ENCODE data around the gene PMIS2. TPM values are rescaled to one million over a fixed set of nuclear protein-coding genes. Genes with fewer than 3 reads are reported as not detected.

The PMIS2 gene
- polyA plus RNA-seq (ENCODE audit: insufficient read length in 4 of 4), result not detected

DNA sequence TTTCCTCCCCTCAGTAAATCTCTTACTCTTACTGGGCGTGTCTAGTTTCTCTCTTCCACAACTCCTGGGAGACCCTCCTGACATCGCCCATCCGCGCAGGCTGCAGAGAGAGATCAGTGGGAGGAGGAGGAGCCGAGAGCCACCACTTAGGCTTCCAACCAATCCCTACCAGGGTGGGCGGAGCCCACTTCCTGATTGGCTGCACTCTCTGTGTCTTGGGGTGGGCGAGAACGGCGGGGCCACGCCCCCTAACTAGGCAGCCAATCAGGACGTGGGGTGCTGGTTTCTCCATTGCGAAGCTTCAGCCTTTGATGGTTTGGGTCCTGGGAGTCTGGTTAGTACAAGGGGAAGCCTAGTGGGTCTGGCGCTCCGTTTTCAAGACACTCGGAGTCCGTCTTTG, at the start of gene PMIS2:
Gene PMIS2, plus strand, starts transcription at position 326 of the 400 bp plus-strand sequence. CDS start 87 bp downstream, outside the sequence.
- no peak for DNase-seq (ENCODE audit: low read depth in 4 of 4, low spot score in 3 of 4)

DNA sequence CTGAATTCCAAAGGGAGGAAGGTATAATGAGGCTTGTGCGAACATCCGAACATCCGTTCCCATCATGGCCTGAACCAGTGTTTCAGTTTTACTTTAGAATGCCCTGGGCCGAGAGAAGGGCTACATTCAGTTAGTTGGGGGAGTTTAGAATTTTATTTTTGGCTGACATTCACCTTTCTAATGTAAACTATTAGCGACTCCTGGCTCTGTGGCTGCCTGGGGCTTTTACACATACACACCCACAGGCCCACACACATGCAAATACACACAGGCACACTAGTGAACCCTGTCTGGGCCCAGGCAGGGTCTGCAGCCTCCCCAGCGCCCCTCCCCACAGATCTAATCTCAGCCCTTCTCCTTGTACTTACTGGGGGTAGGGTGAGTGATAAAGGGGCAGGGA, 46.7 kb upstream of the PMIS2 start:
- DNase-seq (ENCODE audit: low read depth in 4 of 4, low spot score in 3 of 4), result no peak

DNA sequence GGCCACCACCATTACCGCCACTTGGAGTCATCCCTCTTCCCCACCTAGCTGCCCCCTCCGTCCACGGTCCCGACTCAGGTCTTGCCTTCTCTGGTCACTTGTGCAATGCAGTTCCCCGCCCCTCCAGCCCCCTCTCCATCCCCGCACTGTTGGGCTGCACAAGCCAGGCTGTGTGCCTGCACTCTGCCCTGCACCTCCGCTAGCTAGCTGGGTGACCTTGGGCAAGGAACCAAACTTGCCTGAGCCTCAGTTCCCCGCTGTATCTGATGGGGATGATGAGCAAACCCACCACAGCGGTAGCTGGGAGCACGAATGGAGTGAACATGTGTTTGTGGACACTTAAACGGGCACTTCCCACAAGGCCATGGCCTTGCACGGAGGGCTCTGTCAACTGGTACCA, 46.1 kb upstream of the PMIS2 start:
- DNase-seq (ENCODE audit: low read depth in 4 of 4, low spot score in 3 of 4), result no peak

- no peak for DNase-seq (ENCODE audit: low read depth in 4 of 4, low spot score in 3 of 4)
Measured at GRCh38 chr19:35540356-35540927, 45.5 kb upstream of the PMIS2 start.

DNA sequence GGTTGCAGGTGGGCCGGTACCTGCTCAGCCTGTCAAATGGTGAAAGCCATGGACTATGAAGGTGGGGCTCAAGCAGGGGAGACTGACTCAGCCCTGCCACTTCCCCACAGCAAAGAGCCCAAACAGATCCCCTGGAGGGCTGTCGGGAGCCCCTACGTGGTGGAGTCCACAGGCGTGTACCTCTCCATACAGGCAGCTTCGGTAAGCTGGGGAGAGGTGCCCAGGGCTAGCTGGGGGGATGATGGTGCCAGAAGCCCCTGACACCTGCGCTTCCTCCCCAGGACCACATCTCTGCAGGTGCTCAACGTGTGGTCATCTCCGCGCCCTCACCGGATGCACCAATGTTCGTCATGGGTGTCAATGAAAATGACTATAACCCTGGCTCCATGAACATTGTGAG, 43.8 kb upstream of the PMIS2 start:
- DNase-seq (ENCODE audit: low read depth in 4 of 4, low spot score in 3 of 4), result no peak

GRCh38 chr19:35543280-35544109, 42.5 kb upstream of the PMIS2 start:
- DNase-seq (ENCODE audit: low read depth in 4 of 4, low spot score in 3 of 4), result no peak

GRCh38 chr19:35544110-35544802, 41.7 kb upstream of the PMIS2 start:
- no peak for DNase-seq (ENCODE audit: low read depth in 4 of 4, low spot score in 3 of 4)

DNA sequence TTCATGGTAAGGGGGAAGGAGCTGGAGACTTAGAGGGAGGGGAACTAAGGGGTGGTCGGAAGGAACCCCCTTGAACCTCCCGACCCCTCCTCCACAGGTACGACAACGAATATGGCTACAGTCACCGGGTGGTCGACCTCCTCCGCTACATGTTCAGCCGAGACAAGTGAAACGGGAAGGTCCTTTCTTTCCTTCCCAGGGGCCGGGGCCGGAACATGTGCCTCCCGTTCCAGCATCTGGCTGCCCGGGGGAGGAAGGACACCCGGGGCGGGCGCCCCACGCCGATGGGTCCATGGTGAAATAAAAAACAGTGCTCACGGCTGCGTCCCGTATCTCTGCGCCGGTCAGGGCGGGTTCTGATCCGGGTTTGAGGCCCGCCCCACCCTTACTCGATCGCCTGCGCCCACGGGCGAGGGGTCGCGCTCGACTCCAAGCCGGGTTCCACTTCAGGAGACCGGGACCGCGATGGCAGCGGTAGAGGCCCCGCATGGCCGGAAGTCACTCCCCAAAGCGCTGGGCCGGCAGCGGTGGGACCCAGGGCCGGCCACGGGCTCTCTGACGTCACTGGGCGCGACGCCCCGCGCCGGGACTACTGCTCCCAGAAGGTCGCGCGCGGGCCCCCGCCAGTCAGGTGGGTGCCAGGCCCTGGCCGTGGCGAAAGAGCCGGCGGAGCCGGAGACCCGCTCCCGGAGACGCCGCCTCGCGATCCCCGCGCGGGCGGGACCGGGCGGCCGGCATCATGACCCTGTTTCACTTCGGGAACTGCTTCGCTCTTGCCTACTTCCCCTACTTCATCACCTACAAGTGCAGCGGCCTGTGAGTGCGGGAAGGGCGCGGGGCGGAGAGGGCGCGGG, 40.7 kb upstream of the PMIS2 start, which contains the start of gene TMEM147:
Gene TMEM147, plus strand, starts transcription at position 626 of the 854 bp plus-strand sequence. Its CDS starts 114 bp downstream, at position 740.
- DNase-seq (ENCODE audit: low read depth in 4 of 4, low spot score in 3 of 4), result peak; percentile 71 to 83 (median 73)

DNA sequence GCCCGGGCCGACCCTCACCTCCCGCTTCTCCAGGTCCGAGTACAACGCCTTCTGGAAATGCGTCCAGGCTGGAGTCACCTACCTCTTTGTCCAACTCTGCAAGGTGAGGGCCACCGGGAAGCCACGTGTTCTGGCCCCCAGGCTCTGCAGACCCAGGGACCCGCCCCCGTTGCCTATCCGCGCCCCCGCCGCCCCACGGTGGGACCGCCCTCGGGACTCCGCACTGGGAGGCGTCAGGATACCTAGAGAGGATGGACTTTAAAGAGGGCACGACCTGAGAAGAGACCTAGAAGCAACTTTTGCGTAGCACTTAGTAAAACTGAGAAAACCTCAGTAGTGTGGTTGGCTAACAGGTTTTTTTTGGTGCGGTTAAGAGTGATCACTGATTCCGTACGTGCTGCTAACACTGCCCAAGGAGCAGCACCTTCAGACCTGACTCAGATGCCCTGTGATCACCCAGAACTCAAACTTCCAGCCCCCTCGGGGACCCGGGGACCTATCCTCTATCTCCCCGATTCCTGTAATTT, 40.1 kb upstream of the PMIS2 start:
- DNase-seq (ENCODE audit: low read depth in 4 of 4, low spot score in 3 of 4), result no peak

DNA sequence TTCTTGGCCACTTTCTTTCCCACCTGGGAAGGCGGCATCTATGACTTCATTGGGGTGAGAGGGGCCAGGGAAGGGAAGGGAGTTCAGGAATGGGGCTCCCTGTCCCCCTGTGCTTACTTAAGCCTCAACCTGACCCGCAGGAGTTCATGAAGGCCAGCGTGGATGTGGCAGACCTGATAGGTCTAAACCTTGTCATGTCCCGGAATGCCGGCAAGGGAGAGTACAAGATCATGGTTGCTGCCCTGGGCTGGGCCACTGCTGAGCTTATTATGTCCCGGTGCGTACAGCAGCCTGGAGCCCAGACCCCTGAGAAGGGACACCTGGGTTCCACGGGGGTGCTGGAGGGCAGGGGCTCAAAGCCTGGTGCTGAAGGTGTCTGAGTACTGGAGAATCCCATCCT, 39.4 kb upstream of the PMIS2 start:
- no peak for DNase-seq (ENCODE audit: low read depth in 4 of 4, low spot score in 3 of 4)

- DNase-seq (ENCODE audit: low read depth in 4 of 4, low spot score in 3 of 4), result peak in 3 of 4 donors; percentile 25 to 50 (median 49)
Measured at GRCh38 chr19:35549174-35549788, 36.7 kb upstream of the PMIS2 start.

DNA sequence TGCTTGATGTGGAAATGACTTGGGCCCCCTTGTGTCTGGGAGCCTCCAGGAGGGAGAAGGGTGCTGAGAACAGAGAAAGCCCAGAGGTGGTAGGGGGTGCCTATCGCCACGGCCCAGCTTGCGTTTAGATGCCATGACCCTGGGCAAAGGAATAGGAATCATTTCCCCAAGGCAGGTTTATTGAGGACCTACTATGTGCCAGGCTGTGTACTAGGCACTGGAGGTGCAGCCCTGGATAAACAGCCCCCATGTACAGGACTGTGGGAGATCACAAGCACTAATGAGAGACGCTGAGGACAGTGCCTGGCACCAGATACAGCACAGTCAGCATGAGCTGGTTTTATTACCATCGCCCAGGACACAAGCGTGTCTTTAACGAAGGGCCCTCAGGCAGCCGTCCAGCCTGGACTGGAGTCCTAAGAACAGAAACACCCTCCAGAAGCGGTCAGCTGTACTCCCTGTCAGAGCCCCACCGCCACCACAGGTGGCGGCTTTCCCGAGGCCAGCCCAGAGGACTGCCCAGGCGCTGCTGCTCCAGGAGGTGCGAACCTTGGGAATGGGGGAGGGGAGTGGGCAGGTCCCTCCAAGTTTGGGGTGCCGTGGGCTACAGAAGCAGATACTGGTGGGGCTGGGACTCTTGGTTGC, 36.0 kb upstream of the PMIS2 start:
- DNase-seq (ENCODE audit: low read depth in 4 of 4, low spot score in 3 of 4), result no peak

DNA sequence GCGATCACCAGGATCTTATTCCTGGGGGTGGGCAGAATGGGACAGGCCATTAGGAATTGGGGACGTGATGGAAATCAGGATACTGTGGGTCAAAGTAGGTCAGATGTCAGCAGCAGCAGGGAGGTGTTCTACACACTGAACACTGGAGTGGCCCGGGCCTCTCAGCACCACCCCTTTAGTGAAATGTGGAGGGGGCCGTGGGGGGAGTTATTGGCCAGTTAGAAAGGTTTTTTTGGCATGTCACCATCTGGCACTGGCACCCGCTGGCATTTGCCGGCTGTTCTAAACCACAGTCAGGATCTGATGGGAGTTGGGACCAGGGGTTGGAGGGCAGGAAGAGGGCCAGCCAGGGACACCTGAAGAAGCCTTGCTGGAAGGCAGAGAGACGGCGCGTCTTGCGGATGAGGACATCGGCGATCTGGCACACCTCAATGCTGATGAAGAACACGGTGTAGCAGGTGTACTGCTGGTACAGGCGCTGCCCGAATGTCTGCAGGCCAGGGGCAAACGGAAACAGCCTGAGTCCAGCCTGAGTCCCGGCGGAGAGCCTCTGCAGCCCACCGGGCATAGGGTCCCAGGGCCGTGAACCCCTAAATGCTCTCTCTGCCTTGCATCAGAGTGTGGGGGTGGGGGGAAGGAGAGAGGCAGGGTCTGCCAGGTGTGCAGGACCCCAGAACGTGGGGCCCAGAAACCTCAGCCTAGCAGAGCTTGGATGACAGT, 34.7 kb upstream of the PMIS2 start:
- DNase-seq (ENCODE audit: low read depth in 4 of 4, low spot score in 3 of 4), result no peak

DNA sequence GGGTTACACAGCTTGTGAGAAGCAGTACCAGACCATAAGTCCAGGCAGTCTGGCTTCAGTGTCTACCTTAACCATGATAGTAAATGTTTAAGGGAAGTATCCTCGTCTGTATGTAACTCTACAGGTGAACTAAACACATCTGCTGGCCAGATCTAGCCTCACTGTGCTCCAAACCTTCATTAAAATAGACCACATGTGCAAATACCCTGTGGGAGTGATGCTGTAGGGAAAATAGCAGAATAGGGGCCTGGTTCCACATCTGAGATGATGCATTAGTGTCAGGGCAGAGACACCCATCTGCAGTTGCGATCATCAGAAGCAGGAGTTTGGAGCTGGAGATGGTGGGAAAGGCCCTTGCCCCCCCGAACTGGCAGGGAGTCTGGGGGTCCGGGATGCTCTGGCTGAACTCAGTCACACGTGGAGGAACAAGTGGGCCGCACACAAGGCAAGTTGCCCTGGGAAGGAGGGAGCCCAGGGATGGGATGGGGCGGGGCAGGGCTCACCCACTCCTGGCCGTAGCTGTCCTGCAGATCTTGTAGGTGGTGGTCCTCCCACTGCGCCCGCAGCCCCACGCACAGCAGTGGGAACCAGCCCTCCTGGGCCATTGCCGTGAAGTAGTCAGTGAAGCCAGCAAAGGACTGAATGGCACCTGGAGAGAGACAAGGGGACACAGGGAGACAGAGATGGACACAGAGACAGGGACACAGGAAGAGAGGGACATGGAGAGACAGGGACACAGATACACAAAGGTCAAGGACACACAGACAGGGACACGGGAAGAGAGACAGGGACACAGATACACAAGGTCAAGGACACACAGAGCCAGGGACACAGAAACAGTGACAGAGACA, 33.2 kb upstream of the PMIS2 start:
- no peak for DNase-seq (ENCODE audit: low read depth in 4 of 4, low spot score in 3 of 4)

DNA sequence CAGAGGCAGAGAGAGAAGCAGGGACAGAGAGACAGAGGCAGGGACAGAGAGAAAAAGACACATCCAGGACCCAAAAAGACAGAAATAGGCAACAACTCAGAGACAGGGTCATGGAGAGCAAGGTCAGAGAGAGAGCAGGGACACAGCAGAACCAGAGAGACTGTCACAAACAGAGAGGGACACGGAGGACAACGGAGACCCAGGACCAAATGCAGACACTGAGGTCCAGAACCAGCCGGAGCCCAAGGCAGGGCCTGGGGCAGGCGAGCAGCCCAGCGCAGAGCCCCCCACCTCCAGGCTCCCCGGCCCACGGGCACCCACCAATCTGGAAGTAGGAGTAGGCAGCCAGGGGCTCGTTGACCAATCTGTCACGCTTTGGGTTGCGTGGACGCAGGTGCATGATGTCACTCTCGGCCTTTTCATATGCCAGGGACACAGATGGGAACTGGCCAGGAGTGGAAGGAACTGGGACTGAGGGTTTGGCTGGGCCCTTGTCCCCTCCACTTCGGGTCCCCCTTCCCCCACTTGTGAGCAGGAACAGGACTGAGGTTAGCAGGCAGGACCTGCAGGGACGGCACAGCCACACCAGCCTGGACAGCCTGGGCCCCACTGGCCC, 32.5 kb upstream of the PMIS2 start:
- DNase-seq (ENCODE audit: low read depth in 4 of 4, low spot score in 3 of 4), result no peak

DNA sequence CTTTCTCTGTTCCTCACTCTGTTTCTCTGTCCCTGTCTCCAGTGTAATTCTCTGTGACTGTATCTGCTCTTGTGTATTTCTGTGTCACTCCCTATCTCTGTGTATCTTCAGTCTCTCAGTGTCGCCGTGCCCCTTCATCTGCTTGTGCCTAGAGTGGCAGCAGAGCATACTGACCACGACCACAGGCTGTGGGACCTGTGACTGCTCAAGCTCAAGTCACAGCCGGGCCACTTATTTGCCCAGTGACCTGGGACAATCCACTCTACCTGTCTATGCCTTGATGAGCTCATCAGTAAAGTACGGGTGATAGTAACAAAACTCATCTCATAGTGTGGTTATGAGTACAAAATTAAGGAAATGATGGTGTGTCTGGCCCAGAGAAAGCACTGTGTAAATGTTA, 31.9 kb upstream of the PMIS2 start:
- no peak for DNase-seq (ENCODE audit: low read depth in 4 of 4, low spot score in 3 of 4)

DNA sequence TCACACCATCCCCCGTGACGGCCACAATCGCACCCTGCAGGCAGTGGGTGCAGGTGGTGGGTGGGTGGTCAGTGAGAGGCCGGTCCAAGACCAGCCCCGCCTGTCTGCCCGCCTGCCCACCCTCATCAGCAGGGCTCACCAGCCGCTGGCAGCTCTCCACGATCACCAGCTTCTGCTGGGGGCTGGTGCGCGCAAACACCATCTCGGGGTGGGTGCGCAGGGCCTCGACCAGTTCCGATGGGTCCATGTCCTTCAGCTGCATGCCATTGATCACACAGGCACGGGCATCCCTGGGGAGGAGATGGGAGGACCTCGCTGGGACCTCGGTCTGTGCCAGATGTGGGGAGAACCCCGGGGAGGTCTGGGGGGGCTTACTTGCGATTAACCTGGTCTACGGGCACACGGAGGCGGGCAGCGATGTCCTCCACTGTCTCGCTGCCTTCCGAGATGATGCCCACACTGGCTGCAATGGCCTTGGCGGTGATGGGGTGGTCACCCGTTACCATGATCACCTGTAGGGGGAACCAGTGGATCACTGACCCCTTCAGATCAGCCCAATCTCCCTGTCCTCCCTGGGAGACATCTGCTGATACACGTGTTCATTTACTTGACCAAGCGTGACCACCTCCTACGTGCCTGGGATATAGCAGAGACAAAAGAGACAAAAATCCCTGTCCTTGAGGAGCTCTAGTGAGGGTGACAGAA, 30.5 kb upstream of the PMIS2 start:
- DNase-seq (ENCODE audit: low read depth in 4 of 4, low spot score in 3 of 4), result no peak

Measured in left renal pelvis (tissue), 4 donors.